Thoracic aorta (tissue), 2 donors: Measurements from ENCODE around the gene PARK7. TPM values are rescaled to one million over a fixed set of nuclear protein-coding genes. Genes with fewer than 3 reads are reported as not detected.
A peak's percentile ranks its signal among the peaks of the same experiment; 100 is the strongest.

ENCODE experiments used
- ATAC-seq: fragments of 150-250 bp; one replicate; pipeline ENCODE4 v1.8.0; 2017; ENCODE audit warnings: low read depth; ENCODE audit not compliant: insufficient number of reproducible peaks, low FRiP score
- DNase-seq: peaks from one replicate; pipeline ENCODE4 v3.0.0-alpha.2; 2020; ENCODE audit warnings: low spot score
- H3K27ac ChIP-seq, 2 donors: fragments of 200-600 bp; sonication (generic); 1 replicate in 1 of 2; 2 replicates in 1 of 2; pipeline ENCODE4 v1.5.1; 2016; ENCODE audit warnings: mild to moderate bottlenecking in 2 of 2, moderate library complexity in 2 of 2
- H3K27me3 ChIP-seq: fragments of 200-600 bp; sonication (generic); replicated peaks from 2 replicates; pipeline ENCODE4 v1.6.0; 2016; ENCODE audit warnings: mild to moderate bottlenecking; ENCODE audit not compliant: insufficient read depth
- H3K36me3 ChIP-seq: fragments of 200-600 bp; sonication (generic); one replicate; pipeline ENCODE4 v1.5.1; 2016
- H3K4me1 ChIP-seq, 2 donors: fragments of 200-600 bp; sonication (generic); 1 replicate in 1 of 2; 2 replicates in 1 of 2; pipeline versions ENCODE4 v1.5.1 to v1.6.0; 2016; ENCODE audit warnings: low read depth in 2 of 2, mild to moderate bottlenecking in 1 of 2; ENCODE audit not compliant: control insufficient read depth in 1 of 2
- H3K4me3 ChIP-seq: fragments of 200-600 bp; sonication (generic); 2 replicates; pipeline ENCODE4 v1.5.1; 2016; ENCODE audit warnings: mild to moderate bottlenecking
- H3K9me3 ChIP-seq: fragments of 200-600 bp; sonication (generic); 2 replicates; pipeline ENCODE4 v1.5.1; 2016
- total RNA-seq, 2 donors: library from RNA; depleted of rRNA; stranded (reverse); fragments of >200 nt; gene quantifications; one replicate each; pipeline versions ENCODE4 v1.1.0 to v1.2.3, GENCODE V29; 2016
- TF ChIP-seq, protein P1 (sequence below): fragments of 200-600 bp; sonication (generic); IDR thresholded peaks from one replicate; pipeline ENCODE4 v1.5.1; 2019; ENCODE audit warnings: antibody characterized with exemption

PARK7 gene
- total RNA-seq, 2 donors from 2014 or later: 140 to 145 TPM

DNA sequence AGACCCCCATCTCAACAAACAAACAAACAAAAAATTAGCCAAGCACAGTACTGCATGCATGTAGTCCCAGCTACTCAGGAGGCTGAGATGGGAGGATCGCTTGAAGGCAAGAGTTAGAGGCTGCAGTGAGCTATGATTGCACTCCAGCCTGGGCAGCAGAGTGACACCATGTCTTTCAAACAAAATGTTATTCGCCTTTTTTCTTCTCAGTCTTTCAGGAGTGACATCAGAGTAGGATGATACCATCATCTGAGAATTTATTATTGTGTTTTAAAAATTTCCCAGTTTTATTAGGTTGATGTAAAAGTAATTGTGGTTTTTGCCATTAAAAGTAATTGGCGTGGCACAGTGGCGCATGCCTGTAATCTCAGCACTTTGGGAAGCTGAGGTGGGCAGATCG is 10.8 kb downstream of the PARK7 start:
- TF ChIP-seq, protein P1, sequence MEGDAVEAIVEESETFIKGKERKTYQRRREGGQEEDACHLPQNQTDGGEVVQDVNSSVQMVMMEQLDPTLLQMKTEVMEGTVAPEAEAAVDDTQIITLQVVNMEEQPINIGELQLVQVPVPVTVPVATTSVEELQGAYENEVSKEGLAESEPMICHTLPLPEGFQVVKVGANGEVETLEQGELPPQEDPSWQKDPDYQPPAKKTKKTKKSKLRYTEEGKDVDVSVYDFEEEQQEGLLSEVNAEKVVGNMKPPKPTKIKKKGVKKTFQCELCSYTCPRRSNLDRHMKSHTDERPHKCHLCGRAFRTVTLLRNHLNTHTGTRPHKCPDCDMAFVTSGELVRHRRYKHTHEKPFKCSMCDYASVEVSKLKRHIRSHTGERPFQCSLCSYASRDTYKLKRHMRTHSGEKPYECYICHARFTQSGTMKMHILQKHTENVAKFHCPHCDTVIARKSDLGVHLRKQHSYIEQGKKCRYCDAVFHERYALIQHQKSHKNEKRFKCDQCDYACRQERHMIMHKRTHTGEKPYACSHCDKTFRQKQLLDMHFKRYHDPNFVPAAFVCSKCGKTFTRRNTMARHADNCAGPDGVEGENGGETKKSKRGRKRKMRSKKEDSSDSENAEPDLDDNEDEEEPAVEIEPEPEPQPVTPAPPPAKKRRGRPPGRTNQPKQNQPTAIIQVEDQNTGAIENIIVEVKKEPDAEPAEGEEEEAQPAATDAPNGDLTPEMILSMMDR: no peak
- H3K4me3 ChIP-seq: no peak overlapping the region
- DNase-seq (no peak), ATAC-seq (no peak)
- H3K9me3 ChIP-seq: no peaks in the 10 kb centered on the region
- no peak overlapping the region for H3K27ac ChIP-seq
- H3K27me3 ChIP-seq: no peaks in the 10 kb centered on the region
- H3K36me3 ChIP-seq: peaks cover 43% of the 10 kb centered on the region
- H3K4me1 ChIP-seq: peaks cover 5 to 13% of the 10 kb centered on the region in 2 donors

DNA sequence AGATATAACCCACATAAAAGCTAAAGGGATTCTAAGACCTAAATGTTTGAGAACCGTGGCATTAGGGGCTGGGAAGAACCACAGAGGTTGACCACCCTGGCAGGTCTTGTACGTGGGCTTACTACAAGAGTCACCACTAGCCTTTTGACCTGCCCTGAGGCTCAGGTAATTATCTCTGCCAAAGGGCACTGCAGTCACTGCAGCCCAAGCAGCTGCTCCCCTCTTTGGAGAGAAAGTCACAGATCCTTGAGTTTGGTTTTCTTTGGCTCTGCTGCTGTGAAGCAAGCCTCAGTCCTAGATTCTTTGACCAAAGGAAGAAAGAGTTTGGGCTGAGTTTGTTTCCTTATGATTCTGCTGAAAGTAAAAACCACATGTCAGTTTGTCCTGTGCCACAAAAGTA is 11.6 kb downstream of the PARK7 start:
- H3K36me3 ChIP-seq: peaks cover 44% of the 10 kb centered on the region
- H3K4me1 ChIP-seq: peaks cover 0 to 12% of the 10 kb centered on the region in 2 donors
- no peak for ATAC-seq
- no peaks in the 10 kb centered on the region for H3K27me3 ChIP-seq
- TF ChIP-seq, protein P1: no peak
- no peaks in the 10 kb centered on the region for H3K9me3 ChIP-seq
- no peak for DNase-seq
- H3K4me3 ChIP-seq: no peak overlapping the region
- no peak overlapping the region for H3K27ac ChIP-seq

DNA sequence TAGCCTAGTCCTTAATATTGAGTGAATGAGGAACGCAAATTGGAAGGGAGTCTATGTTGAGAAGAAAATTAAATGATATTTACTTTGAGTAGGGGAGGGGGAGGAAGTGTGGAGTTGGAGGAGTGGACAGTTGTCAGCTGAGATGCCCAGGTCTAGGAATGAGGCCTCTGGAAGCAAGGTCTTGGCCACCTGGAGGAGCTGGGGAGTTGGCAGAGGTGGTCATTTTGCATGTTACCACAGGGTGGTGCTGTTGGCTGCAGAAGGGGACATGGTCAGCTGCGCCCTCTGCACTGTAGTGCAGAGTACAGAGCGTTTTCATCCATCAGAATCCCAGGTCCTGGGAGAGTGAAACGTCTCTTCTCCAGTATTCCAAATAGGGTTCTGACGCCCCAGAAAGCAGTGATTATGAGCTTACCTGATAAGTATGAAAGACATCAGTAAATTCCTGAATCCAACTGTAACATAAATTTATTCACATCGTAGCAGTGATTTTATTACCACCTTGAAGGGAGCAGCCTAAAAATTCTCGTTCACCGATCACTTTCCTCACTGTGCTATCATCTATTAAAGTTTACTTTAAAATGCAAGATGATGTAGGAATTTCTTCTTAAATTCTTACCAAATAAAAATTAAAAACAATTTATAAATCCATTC is 13.8 kb downstream of the PARK7 start:
- H3K9me3 ChIP-seq: no peaks in the 10 kb centered on the region
- no peak for DNase-seq
- H3K4me3 ChIP-seq: no peak overlapping the region
- H3K27ac ChIP-seq: no peak overlapping the region
- ATAC-seq: peak; percentile 80
- TF ChIP-seq, protein P1: peak; percentile 86
- H3K36me3 ChIP-seq: peaks cover 39% of the 10 kb centered on the region
- H3K27me3 ChIP-seq: no peaks in the 10 kb centered on the region
- H3K4me1 ChIP-seq: peaks cover 0 to 12% of the 10 kb centered on the region in 2 donors

DNA sequence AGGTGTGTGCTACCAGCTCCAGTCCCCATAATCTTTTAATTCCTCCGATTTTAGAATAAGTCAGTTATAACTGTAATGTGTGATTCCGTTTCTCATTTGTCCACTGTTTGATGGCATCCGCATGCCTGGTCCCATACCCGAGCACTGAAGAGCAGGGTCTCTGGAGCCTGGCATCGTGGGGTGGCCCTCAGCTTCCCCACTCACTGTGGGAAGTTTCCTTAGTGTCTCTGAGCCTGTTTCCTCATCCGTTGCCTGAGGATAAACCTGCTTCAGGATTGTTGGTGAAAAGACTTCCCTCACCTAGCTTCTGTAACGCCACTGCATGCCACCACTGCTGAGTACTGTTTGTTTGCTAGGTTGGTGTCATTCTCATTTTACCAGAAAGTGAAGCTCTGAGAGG is 19.5 kb downstream of the PARK7 start:
- H3K27ac ChIP-seq: no peak overlapping the region
- TF ChIP-seq, protein P1: no peak
- DNase-seq (no peak), ATAC-seq (no peak)
- no peaks in the 10 kb centered on the region for H3K27me3 ChIP-seq
- H3K4me3 ChIP-seq: no peak overlapping the region
- H3K4me1 ChIP-seq: peaks cover 3 to 21% of the 10 kb centered on the region in 2 donors
- H3K9me3 ChIP-seq: no peaks in the 10 kb centered on the region
- H3K36me3 ChIP-seq: peaks cover 49% of the 10 kb centered on the region

DNA sequence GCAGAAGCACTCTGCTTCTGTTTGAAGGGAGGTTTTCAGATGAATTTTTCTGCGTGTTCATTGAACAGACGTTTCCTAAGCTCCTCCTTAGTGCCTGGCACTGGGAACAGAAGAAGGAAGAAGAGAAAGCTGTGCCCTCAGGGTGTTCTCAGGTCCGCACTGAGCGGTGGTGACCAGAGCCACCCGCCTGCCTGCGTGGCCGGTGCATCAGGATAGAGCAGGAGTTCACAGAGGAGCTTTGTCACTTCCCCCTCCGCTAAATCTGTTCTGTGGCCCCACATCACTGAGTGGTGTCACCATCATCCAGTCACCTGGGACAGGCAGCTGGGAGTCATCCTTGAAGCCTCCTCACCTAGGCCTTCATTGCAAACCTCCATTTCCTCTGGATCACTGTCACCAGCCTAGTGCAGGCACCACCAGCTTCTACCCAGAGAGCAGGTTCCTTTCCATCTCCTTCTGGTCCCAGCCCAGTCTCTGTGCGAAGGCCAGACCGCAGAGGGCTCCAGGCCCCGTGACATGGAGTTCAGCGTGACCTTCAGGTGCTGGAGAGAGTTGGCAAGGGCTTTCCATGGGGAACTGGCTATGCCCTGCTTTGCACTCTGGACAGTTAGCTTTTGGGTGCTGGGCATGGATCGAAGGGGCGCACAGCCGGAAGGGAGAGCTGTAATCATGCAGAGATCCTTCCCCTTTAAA is 21.7 kb downstream of the PARK7 start:
- no peak overlapping the region for H3K4me3 ChIP-seq
- TF ChIP-seq, protein P1: no peak
- peaks cover 3 to 9% of the 10 kb centered on the region in 2 donors for H3K4me1 ChIP-seq
- DNase-seq (no peak), ATAC-seq (no peak)
- H3K27me3 ChIP-seq: no peaks in the 10 kb centered on the region
- H3K36me3 ChIP-seq: peaks cover 53% of the 10 kb centered on the region
- no peak overlapping the region for H3K27ac ChIP-seq
- H3K9me3 ChIP-seq: no peaks in the 10 kb centered on the region
